GM23338 (cell line): ENCODE measurements around the gene XXYLT1. TPM values are rescaled to one million over a fixed set of nuclear protein-coding genes. Genes with fewer than 3 reads are reported as not detected.

Source experiments
- ATAC-seq: fragments of 200-7000 bp; cut with Tn5 transposase; 3 replicates; pipeline ENCODE4 v1.9.1; 2020
- DNase-seq: peaks from one replicate; pipeline ENCODE4 v3.0.0-alpha.2; 2015; ENCODE audit warnings: low spot score
- H2AFZ ChIP-seq: fragments of 200-600 bp; sonication (generic); 2 replicates; pipeline ENCODE4 v1.8.0; 2016; ENCODE audit warnings: antibody characterized with exemption, mild to moderate bottlenecking, moderate library complexity
- H3F3A ChIP-seq: fragments of 200-600 bp; sonication (generic); replicated peaks from 2 replicates; pipeline ENCODE4 v1.8.0; 2017; ENCODE audit warnings: antibody characterized with exemption, mixed run types, low read depth
- H3K27ac ChIP-seq: fragments of 200-600 bp; sonication (generic); 2 replicates; pipeline ENCODE4 v1.6.1; 2016; ENCODE audit warnings: low read depth
- H3K27me3 ChIP-seq: fragments of 200-600 bp; sonication (generic); 2 replicates; pipeline ENCODE4 v1.8.0; 2016; ENCODE audit warnings: mild to moderate bottlenecking, mixed run types, moderate library complexity; ENCODE audit not compliant: insufficient read depth
- H3K36me3 ChIP-seq: fragments of 200-600 bp; sonication (generic); 2 replicates; pipeline ENCODE4 v1.8.0; 2016; ENCODE audit warnings: mild to moderate bottlenecking; ENCODE audit not compliant: insufficient read depth
- H3K4me1 ChIP-seq: fragments of 200-600 bp; sonication (generic); 2 replicates; pipeline ENCODE4 v1.8.0; 2016; ENCODE audit warnings: mild to moderate bottlenecking, moderate library complexity; ENCODE audit not compliant: insufficient read depth
- H3K4me2 ChIP-seq: fragments of 200-600 bp; sonication (generic); 2 replicates; pipeline ENCODE4 v1.7.1; 2017; ENCODE audit warnings: mixed run types
- H3K4me3 ChIP-seq: fragments of 200-600 bp; sonication (generic); 2 replicates; pipeline ENCODE4 v1.6.1; 2016; ENCODE audit warnings: mixed run types
- H3K79me2 ChIP-seq: fragments of 200-600 bp; sonication (generic); replicated peaks from 2 replicates; pipeline ENCODE4 v1.8.0; 2017; ENCODE audit warnings: mild to moderate bottlenecking; ENCODE audit not compliant: insufficient read depth
- H3K9me2 ChIP-seq: fragments of 200-600 bp; sonication (generic); 2 replicates; pipeline ENCODE4 v1.8.0; 2017; ENCODE audit not compliant: insufficient read depth
- H4K20me1 ChIP-seq: fragments of 200-600 bp; sonication (generic); replicated peaks from 2 replicates; pipeline ENCODE4 v1.8.0; 2017; ENCODE audit warnings: mild to moderate bottlenecking; ENCODE audit not compliant: insufficient read depth
- H3K27ac Mint-ChIP-seq: 2 replicates; pipeline ENCODE4 v1.8.0; 2020; ENCODE audit warnings: inconsistent platforms, mild to moderate bottlenecking, moderate library complexity, mixed read lengths
- H3K27me3 Mint-ChIP-seq: 3 replicates; pipeline ENCODE4 v1.8.0; 2022; ENCODE audit warnings: low read depth, mild to moderate bottlenecking, moderate library complexity, mixed read lengths, inconsistent platforms; ENCODE audit not compliant: insufficient read depth, poor library complexity
- H3K36me3 Mint-ChIP-seq: 3 replicates; pipeline ENCODE4 v1.8.0; 2021; ENCODE audit warnings: low read depth, mild to moderate bottlenecking, inconsistent platforms, moderate library complexity, mixed read lengths
- H3K4me1 Mint-ChIP-seq: 3 replicates; pipeline ENCODE4 v1.8.0; 2020; ENCODE audit warnings: mild to moderate bottlenecking, inconsistent platforms, mixed read lengths
- H3K4me3 Mint-ChIP-seq: 3 replicates; pipeline ENCODE4 v1.8.0; 2021; ENCODE audit warnings: moderate library complexity, mild to moderate bottlenecking, inconsistent platforms, mixed read lengths
- H3K9me3 Mint-ChIP-seq: 3 replicates; pipeline ENCODE4 v1.8.0; 2020; ENCODE audit warnings: moderate library complexity, mild to moderate bottlenecking, inconsistent platforms, mixed read lengths
- CREB1 ChIP-seq: fragments of 250-450 bp; sonication (Bioruptor Pico); IDR thresholded peaks from 2 replicates; pipeline ENCODE4 v1.5.0; 2020; ENCODE audit warnings: low read depth, mild to moderate bottlenecking, moderate library complexity
- EZH2 ChIP-seq: fragments of 200-600 bp; sonication (generic); IDR thresholded peaks from one replicate; pipeline ENCODE4 v1.8.0; 2017; ENCODE audit warnings: antibody characterized with exemption, mild to moderate bottlenecking, low read depth; ENCODE audit not compliant: unreplicated experiment
- EZH2phosphoT487 ChIP-seq: fragments of 200-600 bp; sonication (generic); IDR thresholded peaks from one replicate; pipeline ENCODE4 v1.8.1; 2018; ENCODE audit warnings: antibody characterized with exemption; ENCODE audit not compliant: unreplicated experiment
- JUNB ChIP-seq: IDR thresholded peaks from one replicate; pipeline ENCODE4 v1.6.1; 2016; ENCODE audit warnings: antibody characterized with exemption; ENCODE audit not compliant: unreplicated experiment
- NANOG ChIP-seq: IDR thresholded peaks from 2 replicates; pipeline ENCODE4 v1.6.1; 2016; ENCODE audit warnings: antibody characterized with exemption, borderline replicate concordance
- POLR2AphosphoS5 ChIP-seq: IDR thresholded peaks from 2 replicates; pipeline ENCODE4 v1.6.1; 2016; ENCODE audit warnings: antibody characterized with exemption, low read depth
- STAT1 ChIP-seq: IDR thresholded peaks from one replicate; pipeline ENCODE4 v1.6.1; 2016; ENCODE audit warnings: antibody characterized with exemption; ENCODE audit not compliant: unreplicated experiment
- ZNF114 ChIP-seq: fragments of 250-450 bp; sonication (Bioruptor Pico); IDR thresholded peaks from 2 replicates; pipeline ENCODE4 v1.5.0; 2020; ENCODE audit warnings: mild to moderate bottlenecking, moderate library complexity
- ZNF331 ChIP-seq: fragments of 250-450 bp; sonication (Bioruptor Pico); IDR thresholded peaks from 2 replicates; pipeline ENCODE4 v1.5.0; 2020; ENCODE audit warnings: low read depth, mild to moderate bottlenecking, moderate library complexity
- polyA plus RNA-seq: library from polyadenylated mRNA; unstranded; fragments of >200 nt; fragmentation: Nextera tagmentation; extraction: Ambion mirVana; gene quantifications from 2 replicates; pipeline ENCODE4 v1.2.1, GENCODE V29; 2016
- total RNA-seq: library from RNA; depleted of rRNA; stranded (reverse); fragments of >200 nt; shearing (Covaris generic); gene quantifications from 2 replicates; pipeline ENCODE4 v1.2.3, GENCODE V29; 2014
- TF ChIP-seq, protein P1 (sequence below), 2 experiments: fragments of 200-600 bp in 1 of 2; sonication (generic) in 1 of 2; conservative IDR thresholded peaks; 2 replicates each; pipeline versions ENCODE4 v1.5.1 to v1.6.1; 2016 to 2017; ENCODE audit warnings: antibody characterized with exemption in 2 of 2, low read depth in 2 of 2, mild to moderate bottlenecking in 2 of 2, moderate library complexity in 1 of 2
- TF ChIP-seq, protein P2 (sequence below): IDR thresholded peaks from one replicate; pipeline ENCODE4 v1.6.1; 2018; ENCODE audit warnings: antibody characterized with exemption; ENCODE audit not compliant: unreplicated experiment
- TF ChIP-seq, protein P3 (sequence below): fragments of 250-450 bp; sonication (Bioruptor Pico); IDR thresholded peaks from 2 replicates; pipeline ENCODE4 v1.5.0; 2020; ENCODE audit warnings: mild to moderate bottlenecking, moderate library complexity
- TF ChIP-seq, protein P4 (sequence below): IDR thresholded peaks from 2 replicates; pipeline ENCODE4 v1.6.1; 2016; ENCODE audit warnings: antibody characterized with exemption

The XXYLT1 gene
- total and polyA plus RNA-seq, 2 experiments from 2014 or later = 13.5 to 34.8 TPM

- Histone ChIP-seq H3K36me3 (no peaks in the 10 kb centered on the region), H3K27me3 (no peaks in the 10 kb centered on the region), H3K79me2 (peaks cover 51% of the 10 kb centered on the region), H3K4me2 (no peak overlapping the region), H2AFZ (no peak overlapping the region), H3K4me3 (no peak overlapping the region), H3F3A (no peaks in the 10 kb centered on the region), H3K9me2 (no peaks in the 10 kb centered on the region), H3K4me1 (peaks cover 18% of the 10 kb centered on the region), H4K20me1 (peaks cover 16% of the 10 kb centered on the region), H3K27ac (no peak overlapping the region)
- peaks cover 13% of the 10 kb centered on the region for H3K27me3 Mint-ChIP-seq
- TF ChIP-seq EZH2phosphoT487 (no peak), EZH2 (no peak), NANOG (no peak), JUNB (no peak), CREB1 (CRISPR knock-in tag) (no peak), POLR2AphosphoS5 (no peak), STAT1 (no peak), ZNF114 (no peak), ZNF331 (no peak)
- TF ChIP-seq, protein P1, sequence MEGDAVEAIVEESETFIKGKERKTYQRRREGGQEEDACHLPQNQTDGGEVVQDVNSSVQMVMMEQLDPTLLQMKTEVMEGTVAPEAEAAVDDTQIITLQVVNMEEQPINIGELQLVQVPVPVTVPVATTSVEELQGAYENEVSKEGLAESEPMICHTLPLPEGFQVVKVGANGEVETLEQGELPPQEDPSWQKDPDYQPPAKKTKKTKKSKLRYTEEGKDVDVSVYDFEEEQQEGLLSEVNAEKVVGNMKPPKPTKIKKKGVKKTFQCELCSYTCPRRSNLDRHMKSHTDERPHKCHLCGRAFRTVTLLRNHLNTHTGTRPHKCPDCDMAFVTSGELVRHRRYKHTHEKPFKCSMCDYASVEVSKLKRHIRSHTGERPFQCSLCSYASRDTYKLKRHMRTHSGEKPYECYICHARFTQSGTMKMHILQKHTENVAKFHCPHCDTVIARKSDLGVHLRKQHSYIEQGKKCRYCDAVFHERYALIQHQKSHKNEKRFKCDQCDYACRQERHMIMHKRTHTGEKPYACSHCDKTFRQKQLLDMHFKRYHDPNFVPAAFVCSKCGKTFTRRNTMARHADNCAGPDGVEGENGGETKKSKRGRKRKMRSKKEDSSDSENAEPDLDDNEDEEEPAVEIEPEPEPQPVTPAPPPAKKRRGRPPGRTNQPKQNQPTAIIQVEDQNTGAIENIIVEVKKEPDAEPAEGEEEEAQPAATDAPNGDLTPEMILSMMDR (conservative IDR thresholded peaks at IDR 0.05; ENCODE audit: low read depth in 2 of 2) = no peak
- TF ChIP-seq, protein P2, sequence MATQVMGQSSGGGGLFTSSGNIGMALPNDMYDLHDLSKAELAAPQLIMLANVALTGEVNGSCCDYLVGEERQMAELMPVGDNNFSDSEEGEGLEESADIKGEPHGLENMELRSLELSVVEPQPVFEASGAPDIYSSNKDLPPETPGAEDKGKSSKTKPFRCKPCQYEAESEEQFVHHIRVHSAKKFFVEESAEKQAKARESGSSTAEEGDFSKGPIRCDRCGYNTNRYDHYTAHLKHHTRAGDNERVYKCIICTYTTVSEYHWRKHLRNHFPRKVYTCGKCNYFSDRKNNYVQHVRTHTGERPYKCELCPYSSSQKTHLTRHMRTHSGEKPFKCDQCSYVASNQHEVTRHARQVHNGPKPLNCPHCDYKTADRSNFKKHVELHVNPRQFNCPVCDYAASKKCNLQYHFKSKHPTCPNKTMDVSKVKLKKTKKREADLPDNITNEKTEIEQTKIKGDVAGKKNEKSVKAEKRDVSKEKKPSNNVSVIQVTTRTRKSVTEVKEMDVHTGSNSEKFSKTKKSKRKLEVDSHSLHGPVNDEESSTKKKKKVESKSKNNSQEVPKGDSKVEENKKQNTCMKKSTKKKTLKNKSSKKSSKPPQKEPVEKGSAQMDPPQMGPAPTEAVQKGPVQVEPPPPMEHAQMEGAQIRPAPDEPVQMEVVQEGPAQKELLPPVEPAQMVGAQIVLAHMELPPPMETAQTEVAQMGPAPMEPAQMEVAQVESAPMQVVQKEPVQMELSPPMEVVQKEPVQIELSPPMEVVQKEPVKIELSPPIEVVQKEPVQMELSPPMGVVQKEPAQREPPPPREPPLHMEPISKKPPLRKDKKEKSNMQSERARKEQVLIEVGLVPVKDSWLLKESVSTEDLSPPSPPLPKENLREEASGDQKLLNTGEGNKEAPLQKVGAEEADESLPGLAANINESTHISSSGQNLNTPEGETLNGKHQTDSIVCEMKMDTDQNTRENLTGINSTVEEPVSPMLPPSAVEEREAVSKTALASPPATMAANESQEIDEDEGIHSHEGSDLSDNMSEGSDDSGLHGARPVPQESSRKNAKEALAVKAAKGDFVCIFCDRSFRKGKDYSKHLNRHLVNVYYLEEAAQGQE = no peak
- TF ChIP-seq, protein P3, sequence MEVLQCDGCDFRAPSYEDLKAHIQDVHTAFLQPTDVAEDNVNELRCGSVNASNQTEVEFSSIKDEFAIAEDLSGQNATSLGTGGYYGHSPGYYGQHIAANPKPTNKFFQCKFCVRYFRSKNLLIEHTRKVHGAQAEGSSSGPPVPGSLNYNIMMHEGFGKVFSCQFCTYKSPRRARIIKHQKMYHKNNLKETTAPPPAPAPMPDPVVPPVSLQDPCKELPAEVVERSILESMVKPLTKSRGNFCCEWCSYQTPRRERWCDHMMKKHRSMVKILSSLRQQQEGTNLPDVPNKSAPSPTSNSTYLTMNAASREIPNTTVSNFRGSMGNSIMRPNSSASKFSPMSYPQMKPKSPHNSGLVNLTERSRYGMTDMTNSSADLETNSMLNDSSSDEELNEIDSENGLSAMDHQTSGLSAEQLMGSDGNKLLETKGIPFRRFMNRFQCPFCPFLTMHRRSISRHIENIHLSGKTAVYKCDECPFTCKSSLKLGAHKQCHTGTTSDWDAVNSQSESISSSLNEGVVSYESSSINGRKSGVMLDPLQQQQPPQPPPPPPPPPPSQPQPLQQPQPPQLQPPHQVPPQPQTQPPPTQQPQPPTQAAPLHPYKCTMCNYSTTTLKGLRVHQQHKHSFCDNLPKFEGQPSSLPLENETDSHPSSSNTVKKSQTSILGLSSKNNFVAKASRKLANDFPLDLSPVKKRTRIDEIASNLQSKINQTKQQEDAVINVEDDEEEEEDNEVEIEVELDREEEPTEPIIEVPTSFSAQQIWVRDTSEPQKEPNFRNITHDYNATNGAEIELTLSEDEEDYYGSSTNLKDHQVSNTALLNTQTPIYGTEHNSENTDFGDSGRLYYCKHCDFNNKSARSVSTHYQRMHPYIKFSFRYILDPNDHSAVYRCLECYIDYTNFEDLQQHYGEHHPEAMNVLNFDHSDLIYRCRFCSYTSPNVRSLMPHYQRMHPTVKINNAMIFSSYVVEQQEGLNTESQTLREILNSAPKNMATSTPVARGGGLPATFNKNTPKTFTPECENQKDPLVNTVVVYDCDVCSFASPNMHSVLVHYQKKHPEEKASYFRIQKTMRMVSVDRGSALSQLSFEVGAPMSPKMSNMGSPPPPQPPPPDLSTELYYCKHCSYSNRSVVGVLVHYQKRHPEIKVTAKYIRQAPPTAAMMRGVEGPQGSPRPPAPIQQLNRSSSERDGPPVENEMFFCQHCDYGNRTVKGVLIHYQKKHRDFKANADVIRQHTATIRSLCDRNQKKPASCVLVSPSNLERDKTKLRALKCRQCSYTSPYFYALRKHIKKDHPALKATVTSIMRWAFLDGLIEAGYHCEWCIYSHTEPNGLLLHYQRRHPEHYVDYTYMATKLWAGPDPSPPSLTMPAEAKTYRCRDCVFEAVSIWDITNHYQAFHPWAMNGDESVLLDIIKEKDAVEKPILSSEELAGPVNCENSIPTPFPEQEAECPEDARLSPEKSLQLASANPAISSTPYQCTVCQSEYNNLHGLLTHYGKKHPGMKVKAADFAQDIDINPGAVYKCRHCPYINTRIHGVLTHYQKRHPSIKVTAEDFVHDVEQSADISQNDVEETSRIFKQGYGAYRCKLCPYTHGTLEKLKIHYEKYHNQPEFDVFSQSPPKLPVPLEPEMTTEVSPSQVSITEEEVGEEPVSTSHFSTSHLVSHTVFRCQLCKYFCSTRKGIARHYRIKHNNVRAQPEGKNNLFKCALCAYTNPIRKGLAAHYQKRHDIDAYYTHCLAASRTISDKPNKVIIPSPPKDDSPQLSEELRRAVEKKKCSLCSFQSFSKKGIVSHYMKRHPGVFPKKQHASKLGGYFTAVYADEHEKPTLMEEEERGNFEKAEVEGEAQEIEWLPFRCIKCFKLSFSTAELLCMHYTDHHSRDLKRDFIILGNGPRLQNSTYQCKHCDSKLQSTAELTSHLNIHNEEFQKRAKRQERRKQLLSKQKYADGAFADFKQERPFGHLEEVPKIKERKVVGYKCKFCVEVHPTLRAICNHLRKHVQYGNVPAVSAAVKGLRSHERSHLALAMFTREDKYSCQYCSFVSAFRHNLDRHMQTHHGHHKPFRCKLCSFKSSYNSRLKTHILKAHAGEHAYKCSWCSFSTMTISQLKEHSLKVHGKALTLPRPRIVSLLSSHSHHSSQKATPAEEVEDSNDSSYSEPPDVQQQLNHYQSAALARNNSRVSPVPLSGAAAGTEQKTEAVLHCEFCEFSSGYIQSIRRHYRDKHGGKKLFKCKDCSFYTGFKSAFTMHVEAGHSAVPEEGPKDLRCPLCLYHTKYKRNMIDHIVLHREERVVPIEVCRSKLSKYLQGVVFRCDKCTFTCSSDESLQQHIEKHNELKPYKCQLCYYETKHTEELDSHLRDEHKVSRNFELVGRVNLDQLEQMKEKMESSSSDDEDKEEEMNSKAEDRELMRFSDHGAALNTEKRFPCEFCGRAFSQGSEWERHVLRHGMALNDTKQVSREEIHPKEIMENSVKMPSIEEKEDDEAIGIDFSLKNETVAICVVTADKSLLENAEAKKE = no peak
- TF ChIP-seq, protein P4, sequence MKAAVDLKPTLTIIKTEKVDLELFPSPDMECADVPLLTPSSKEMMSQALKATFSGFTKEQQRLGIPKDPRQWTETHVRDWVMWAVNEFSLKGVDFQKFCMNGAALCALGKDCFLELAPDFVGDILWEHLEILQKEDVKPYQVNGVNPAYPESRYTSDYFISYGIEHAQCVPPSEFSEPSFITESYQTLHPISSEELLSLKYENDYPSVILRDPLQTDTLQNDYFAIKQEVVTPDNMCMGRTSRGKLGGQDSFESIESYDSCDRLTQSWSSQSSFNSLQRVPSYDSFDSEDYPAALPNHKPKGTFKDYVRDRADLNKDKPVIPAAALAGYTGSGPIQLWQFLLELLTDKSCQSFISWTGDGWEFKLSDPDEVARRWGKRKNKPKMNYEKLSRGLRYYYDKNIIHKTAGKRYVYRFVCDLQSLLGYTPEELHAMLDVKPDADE = no peak
- no peak overlapping the region for H3K4me3 Mint-ChIP-seq
- no peak for DNase-seq
- peaks cover 15% of the 10 kb centered on the region; the same call in 2 of the 3 replicates for H3K36me3 Mint-ChIP-seq
- H3K4me1 Mint-ChIP-seq = peaks cover 41% of the 10 kb centered on the region
- ATAC-seq = no peak
- H3K27ac Mint-ChIP-seq = no peak overlapping the region
- peaks cover 3% of the 10 kb centered on the region; the same call in 2 of the 3 replicates for H3K9me3 Mint-ChIP-seq
Observed at GRCh38 chr3:195240171-195240701, 30.7 kb downstream of the XXYLT1 start.
